ENCODE results near the gene LEPROT.

DNA sequence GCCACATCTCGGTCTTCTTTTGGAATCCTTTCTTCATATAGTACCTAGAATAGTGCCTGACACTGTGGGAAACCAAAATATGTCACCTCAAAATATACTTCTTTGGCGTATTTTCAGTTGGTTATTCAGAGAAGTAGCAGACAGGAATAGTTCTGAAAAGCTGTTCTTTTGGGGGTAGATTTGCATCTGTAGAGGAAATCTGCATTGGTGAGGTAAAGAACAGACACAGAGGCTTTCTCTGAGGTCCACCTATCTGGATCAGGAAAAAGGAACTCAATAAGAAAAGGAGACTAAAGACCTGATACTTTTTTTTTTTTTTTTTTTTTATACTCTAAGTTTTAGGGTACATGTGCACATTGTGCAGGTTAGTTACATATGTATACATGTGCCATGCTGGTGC is 23.2 kb downstream of the LEPROT start:
- TF ChIP-seq, protein P1, sequence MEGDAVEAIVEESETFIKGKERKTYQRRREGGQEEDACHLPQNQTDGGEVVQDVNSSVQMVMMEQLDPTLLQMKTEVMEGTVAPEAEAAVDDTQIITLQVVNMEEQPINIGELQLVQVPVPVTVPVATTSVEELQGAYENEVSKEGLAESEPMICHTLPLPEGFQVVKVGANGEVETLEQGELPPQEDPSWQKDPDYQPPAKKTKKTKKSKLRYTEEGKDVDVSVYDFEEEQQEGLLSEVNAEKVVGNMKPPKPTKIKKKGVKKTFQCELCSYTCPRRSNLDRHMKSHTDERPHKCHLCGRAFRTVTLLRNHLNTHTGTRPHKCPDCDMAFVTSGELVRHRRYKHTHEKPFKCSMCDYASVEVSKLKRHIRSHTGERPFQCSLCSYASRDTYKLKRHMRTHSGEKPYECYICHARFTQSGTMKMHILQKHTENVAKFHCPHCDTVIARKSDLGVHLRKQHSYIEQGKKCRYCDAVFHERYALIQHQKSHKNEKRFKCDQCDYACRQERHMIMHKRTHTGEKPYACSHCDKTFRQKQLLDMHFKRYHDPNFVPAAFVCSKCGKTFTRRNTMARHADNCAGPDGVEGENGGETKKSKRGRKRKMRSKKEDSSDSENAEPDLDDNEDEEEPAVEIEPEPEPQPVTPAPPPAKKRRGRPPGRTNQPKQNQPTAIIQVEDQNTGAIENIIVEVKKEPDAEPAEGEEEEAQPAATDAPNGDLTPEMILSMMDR (conservative IDR thresholded peaks at IDR 0.05; ENCODE audit: low read depth, low read length): no peak
- no peak for TF ChIP-seq EZH2phosphoT487 (IDR thresholded peaks at IDR 0.05; ENCODE audit: borderline replicate concordance, low read length)
- no peak for TF ChIP-seq EZH2 (IDR thresholded peaks at IDR 0.05; ENCODE audit: low read length, unreplicated experiment)

Measured in PC-3 (cell line).